Activated effector memory CD4-positive, alpha-beta T cell treated with Interleukin-2 at 50 U/mL for 16 hours (primary cell): ENCODE data around the gene OARD1.
"Not testable (repeated sequence)": the region's sequence is repeated elsewhere in the genome, so short reads cannot be mapped to it uniquely, and the experiment has no call there.

Source experiments
- DNase-seq: peaks from one replicate; pipeline ENCODE4 v3.0.0-alpha.2; 2020

OARD1 gene

GRCh38 chr6:41025966-41026530, 46.1 kb downstream of the OARD1 start:
- no peak for DNase-seq

- no peak for DNase-seq
Measured at GRCh38 chr6:41023114-41023513, 49.0 kb downstream of the OARD1 start.

GRCh38 chr6:41022294-41022693, 49.9 kb downstream of the OARD1 start:
- DNase-seq: no peak

- no peak for DNase-seq
Measured at GRCh38 chr6:41021832-41022231, 50.3 kb downstream of the OARD1 start.

- no peak for DNase-seq
Measured at GRCh38 chr6:41017663-41018062, 54.5 kb downstream of the OARD1 start.

- not testable (repeated sequence) for DNase-seq
Measured at GRCh38 chr6:41015860-41016259, 56.3 kb downstream of the OARD1 start.

- DNase-seq: no peak
Measured at GRCh38 chr6:41014780-41015179, 57.4 kb downstream of the OARD1 start.
